GM03348 (cell line): ENCODE data around the gene RWDD3.

Experiments
- DNase-seq: peaks from one replicate; pipeline ENCODE4 v3.0.0; 2012; ENCODE audit warnings: low spot score

The RWDD3 gene

DNA sequence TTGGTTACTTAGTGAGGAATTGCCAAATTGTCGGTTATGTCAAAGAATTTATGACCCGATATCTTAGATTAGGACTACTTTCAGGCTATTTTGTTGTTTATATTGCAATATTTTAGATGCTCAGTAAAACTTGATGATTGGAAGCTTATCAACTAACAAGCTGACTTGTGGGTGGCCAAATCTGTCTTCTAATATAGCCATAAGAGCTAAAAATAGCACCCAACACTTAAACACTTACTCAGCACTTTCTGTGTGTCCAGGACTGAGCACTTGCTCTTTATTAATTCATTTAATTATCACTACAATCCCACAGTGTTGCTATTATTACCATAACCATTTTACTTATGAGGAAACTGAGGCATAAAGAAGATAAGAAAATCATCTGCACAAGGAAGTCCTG is 50.4 kb downstream of the RWDD3 start:
- no peak for DNase-seq

DNA sequence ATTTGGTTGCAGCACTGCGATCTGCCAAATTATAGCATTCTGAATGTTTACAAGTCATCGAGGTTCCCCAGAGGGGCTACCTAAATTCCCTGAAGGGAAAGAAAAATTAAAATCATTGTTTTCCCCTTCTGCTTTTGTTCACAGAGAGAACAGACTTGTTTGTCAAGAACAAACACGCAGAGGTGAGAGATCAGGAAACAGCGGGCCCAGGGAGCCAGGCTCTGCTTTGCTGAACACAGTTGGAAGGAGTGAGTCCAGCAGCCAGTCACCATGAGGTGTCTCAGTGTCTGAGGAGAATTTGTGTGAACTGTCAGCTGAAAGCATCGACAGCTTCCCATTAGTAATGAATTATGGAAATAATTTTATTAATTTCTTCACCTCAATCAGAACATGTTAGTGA is 52.5 kb downstream of the RWDD3 start:
- DNase-seq, result no peak

DNA sequence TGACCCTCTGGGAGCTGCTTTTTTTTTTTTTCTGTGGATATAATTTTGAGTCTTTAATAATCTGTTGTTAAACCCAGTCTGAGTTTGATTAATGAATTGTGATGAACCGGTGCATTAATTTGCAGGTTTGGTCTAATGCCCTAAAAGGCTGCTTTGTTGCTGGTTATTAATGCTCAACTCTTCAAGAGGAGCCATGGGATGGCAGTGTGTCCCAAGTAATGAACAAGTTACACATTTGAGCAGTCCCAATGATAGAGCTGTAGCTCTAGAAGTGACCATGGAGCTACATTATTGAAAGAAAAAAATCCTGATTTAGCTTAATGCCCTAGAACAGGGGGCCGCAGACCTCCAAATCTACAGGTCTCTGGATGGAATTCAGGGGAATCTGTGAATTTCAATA is 53.1 kb downstream of the RWDD3 start:
- no peak for DNase-seq

- no peak for DNase-seq
Measured at GRCh38 chr1:95287825-95288224, 53.8 kb downstream of the RWDD3 start.
